ENCODE data around the gene CHST8.

GRCh38 chr19:33725567-33725966 lies 103.8 kb downstream of the CHST8 start:
- no peak for TF ChIP-seq CTCF (IDR thresholded peaks at IDR 0.05; ENCODE audit: insufficient read depth, low read length, poor library complexity, severe bottlenecking)
- TF ChIP-seq EZH2phosphoT487 (conservative IDR thresholded peaks at IDR 0.05; ENCODE audit: low read length), result no peak
